ENCODE data around the gene PRCP. TPM values are rescaled to one million over a fixed set of nuclear protein-coding genes. Genes with fewer than 3 reads are reported as not detected.

PRCP gene
- total RNA-seq, 2 donors from 2014 or later: 46.8 to 55.9 TPM

GRCh38 chr11:82832983-82833382 is 67.2 kb downstream of the PRCP start:
- peaks cover 8% of the 10 kb centered on the region for H3K36me3 ChIP-seq
- no peaks in the 10 kb centered on the region for H3K27me3 ChIP-seq (replicated peaks; ENCODE audit: insufficient read depth)
- no peak overlapping the region for H3K27ac ChIP-seq
- TF ChIP-seq CTCF (IDR thresholded peaks at IDR 0.05): no peak
- ATAC-seq (ENCODE audit: insufficient number of reproducible peaks, low FRiP score, low read depth) (no peak), DNase-seq (ENCODE audit: low spot score) (no peak)
- H3K9me3 ChIP-seq: no peaks in the 10 kb centered on the region
- H3K4me1 ChIP-seq (ENCODE audit: control insufficient read depth in 1 of 2, low read depth in 2 of 2): no peaks in the 10 kb centered on the region
- H3K4me3 ChIP-seq: no peak overlapping the region

DNA sequence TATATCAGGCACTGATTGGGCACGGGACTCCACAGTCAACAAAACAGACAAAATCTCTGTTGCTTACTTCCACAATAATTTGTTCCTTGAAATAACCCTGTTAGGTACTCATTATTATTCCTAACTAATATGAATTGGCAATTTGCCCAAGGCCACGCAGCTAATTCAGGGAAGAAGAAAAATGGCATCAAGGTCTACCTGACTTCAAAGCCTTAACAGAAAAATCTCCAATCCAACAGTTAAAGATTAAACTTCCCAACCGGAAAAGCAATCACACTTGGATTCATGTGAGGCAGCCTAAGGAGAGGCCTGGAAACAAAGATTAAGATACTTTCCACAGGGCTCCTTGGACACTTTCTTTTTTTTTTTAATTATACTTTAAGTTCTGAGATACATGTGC is 68.9 kb downstream of the PRCP start:
- Histone ChIP-seq H3K36me3 (no peaks in the 10 kb centered on the region), H3K27ac (no peak overlapping the region), H3K4me3 (no peak overlapping the region), H3K9me3 (no peaks in the 10 kb centered on the region), H3K4me1 (ENCODE audit: control insufficient read depth in 1 of 2, low read depth in 2 of 2) (no peaks in the 10 kb centered on the region), H3K27me3 (replicated peaks; ENCODE audit: insufficient read depth) (no peaks in the 10 kb centered on the region)
- DNase-seq (ENCODE audit: low spot score): no peak
- ATAC-seq (ENCODE audit: insufficient number of reproducible peaks, low FRiP score, low read depth): no peak
- no peak for TF ChIP-seq CTCF (IDR thresholded peaks at IDR 0.05)

GRCh38 chr11:82830746-82831145 is 69.5 kb downstream of the PRCP start:
- H3K4me1 ChIP-seq (ENCODE audit: control insufficient read depth in 1 of 2, low read depth in 2 of 2): no peaks in the 10 kb centered on the region
- no peaks in the 10 kb centered on the region for H3K36me3 ChIP-seq
- DNase-seq (ENCODE audit: low spot score) (no peak), ATAC-seq (ENCODE audit: insufficient number of reproducible peaks, low FRiP score, low read depth) (no peak)
- TF ChIP-seq CTCF (IDR thresholded peaks at IDR 0.05): no peak
- H3K4me3 ChIP-seq: no peak overlapping the region
- no peaks in the 10 kb centered on the region for H3K27me3 ChIP-seq (replicated peaks; ENCODE audit: insufficient read depth)
- no peak overlapping the region for H3K27ac ChIP-seq
- H3K9me3 ChIP-seq: no peaks in the 10 kb centered on the region

DNA sequence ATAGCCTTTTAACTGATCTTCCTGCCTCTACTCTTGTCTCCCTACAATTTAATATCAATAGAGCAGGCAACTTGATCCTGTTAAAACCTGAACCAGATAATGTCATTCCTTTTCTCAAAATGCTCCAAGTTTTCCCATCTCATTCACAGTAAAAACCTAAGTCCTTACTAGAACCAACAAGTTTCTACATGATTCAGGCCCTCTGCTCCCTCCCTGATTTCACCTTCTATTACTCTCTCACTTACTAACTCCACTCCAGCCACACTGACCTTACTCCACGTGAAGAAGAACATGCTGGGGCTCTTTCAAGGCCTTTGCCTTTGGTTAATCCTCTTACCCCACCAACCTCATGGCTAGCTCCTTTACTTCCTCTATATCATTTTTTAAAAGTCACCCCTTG is 71.1 kb downstream of the PRCP start:
- H3K9me3 ChIP-seq: no peaks in the 10 kb centered on the region
- H3K4me1 ChIP-seq (ENCODE audit: control insufficient read depth in 1 of 2, low read depth in 2 of 2): peaks cover 0 to 5% of the 10 kb centered on the region in 2 donors
- no peak for DNase-seq (ENCODE audit: low spot score)
- no peak for ATAC-seq (ENCODE audit: insufficient number of reproducible peaks, low FRiP score, low read depth)
- H3K4me3 ChIP-seq: no peak overlapping the region
- no peak for TF ChIP-seq CTCF (IDR thresholded peaks at IDR 0.05)
- no peaks in the 10 kb centered on the region for H3K36me3 ChIP-seq
- no peaks in the 10 kb centered on the region for H3K27me3 ChIP-seq (replicated peaks; ENCODE audit: insufficient read depth)
- H3K27ac ChIP-seq: no peak overlapping the region

- no peak for ATAC-seq (ENCODE audit: insufficient number of reproducible peaks, low FRiP score, low read depth)
- H3K9me3 ChIP-seq: no peaks in the 10 kb centered on the region
- DNase-seq (ENCODE audit: low spot score): no peak
- no peak overlapping the region for H3K27ac ChIP-seq
- H3K36me3 ChIP-seq: no peaks in the 10 kb centered on the region
- no peaks in the 10 kb centered on the region for H3K27me3 ChIP-seq (replicated peaks; ENCODE audit: insufficient read depth)
- no peak for TF ChIP-seq CTCF (IDR thresholded peaks at IDR 0.05)
- no peak overlapping the region for H3K4me3 ChIP-seq
- peaks cover 5 to 11% of the 10 kb centered on the region in 2 donors for H3K4me1 ChIP-seq (ENCODE audit: control insufficient read depth in 1 of 2, low read depth in 2 of 2)
These were observed 71.8 kb downstream of the PRCP start for GRCh38 chr11:82828472-82828871.

All from thoracic aorta (tissue), 2 donors.